Neutrophil (primary cell): ENCODE results near the gene ANKRD35.

Experiments used
- H3K27ac ChIP-seq: fragments of 200-600 bp; sonication (generic); 2 replicates; pipeline ENCODE4 v1.5.1; 2016; ENCODE audit warnings: mild to moderate bottlenecking, moderate library complexity
- H3K27me3 ChIP-seq: fragments of 200-600 bp; sonication (generic); 2 replicates; pipeline ENCODE4 v1.6.0; 2016; ENCODE audit warnings: mild to moderate bottlenecking
- H3K36me3 ChIP-seq: fragments of 200-600 bp; sonication (generic); 2 replicates; pipeline ENCODE4 v1.5.1; 2017
- H3K4me1 ChIP-seq, 2 experiments: fragments of 200-600 bp in 1 of 2; sonication (generic) in 1 of 2; 1 replicate in 1 of 2; 2 replicates in 1 of 2; pipeline versions ENCODE4 v1.5.1 to v1.6.1; 2013 to 2016; ENCODE audit warnings: low read depth in 1 of 2, low read length in 1 of 2, mild to moderate bottlenecking in 1 of 2, moderate library complexity in 1 of 2; ENCODE audit not compliant: control insufficient read depth in 1 of 2, insufficient read depth in 1 of 2
- H3K4me3 ChIP-seq, 2 experiments: fragments of 200-600 bp in 1 of 2; sonication (generic) in 1 of 2; 1 replicate in 1 of 2; 2 replicates in 1 of 2; pipeline ENCODE4 v1.5.1; 2013 to 2016; ENCODE audit warnings: low read depth in 1 of 2, low read length in 1 of 2, mild to moderate bottlenecking in 1 of 2, moderate library complexity in 1 of 2
- H3K9me3 ChIP-seq: fragments of 200-600 bp; sonication (generic); 2 replicates; pipeline ENCODE4 v1.5.1; 2016
- TF ChIP-seq, protein P1 (sequence below): fragments of 200-600 bp; sonication (generic); IDR thresholded peaks from 2 replicates; pipeline ENCODE4 v1.5.1; 2016; ENCODE audit warnings: antibody characterized with exemption

Gene ANKRD35

DNA sequence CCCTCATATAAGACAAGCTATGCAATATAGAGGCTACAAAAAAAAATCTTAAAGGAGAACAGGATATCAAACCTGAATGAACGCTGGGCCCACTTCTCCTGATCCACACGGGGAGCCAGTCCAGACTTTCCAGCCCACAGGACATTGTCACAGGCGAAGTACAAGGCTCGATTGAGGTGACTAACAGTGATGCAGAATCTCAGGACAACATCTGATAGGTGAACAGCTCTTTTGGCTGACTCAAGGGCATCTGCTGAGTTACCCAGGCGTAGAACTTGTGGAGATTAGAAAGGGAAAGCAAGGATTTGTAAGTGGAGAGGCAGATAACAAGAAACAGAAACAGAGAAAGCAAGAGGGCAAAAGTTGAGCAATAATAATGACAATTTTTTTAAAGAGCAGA is 31.1 kb upstream of the ANKRD35 start:
- TF ChIP-seq, protein P1, sequence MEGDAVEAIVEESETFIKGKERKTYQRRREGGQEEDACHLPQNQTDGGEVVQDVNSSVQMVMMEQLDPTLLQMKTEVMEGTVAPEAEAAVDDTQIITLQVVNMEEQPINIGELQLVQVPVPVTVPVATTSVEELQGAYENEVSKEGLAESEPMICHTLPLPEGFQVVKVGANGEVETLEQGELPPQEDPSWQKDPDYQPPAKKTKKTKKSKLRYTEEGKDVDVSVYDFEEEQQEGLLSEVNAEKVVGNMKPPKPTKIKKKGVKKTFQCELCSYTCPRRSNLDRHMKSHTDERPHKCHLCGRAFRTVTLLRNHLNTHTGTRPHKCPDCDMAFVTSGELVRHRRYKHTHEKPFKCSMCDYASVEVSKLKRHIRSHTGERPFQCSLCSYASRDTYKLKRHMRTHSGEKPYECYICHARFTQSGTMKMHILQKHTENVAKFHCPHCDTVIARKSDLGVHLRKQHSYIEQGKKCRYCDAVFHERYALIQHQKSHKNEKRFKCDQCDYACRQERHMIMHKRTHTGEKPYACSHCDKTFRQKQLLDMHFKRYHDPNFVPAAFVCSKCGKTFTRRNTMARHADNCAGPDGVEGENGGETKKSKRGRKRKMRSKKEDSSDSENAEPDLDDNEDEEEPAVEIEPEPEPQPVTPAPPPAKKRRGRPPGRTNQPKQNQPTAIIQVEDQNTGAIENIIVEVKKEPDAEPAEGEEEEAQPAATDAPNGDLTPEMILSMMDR: no peak
- Histone ChIP-seq H3K27me3 (no peaks in the 10 kb centered on the region), H3K27ac (no peak overlapping the region), H3K9me3 (no peaks in the 10 kb centered on the region), H3K4me1 (peaks cover 28 to 32% of the 10 kb centered on the region in 2 experiments), H3K36me3 (peaks cover 30% of the 10 kb centered on the region), H3K4me3 (no peak overlapping the region)

DNA sequence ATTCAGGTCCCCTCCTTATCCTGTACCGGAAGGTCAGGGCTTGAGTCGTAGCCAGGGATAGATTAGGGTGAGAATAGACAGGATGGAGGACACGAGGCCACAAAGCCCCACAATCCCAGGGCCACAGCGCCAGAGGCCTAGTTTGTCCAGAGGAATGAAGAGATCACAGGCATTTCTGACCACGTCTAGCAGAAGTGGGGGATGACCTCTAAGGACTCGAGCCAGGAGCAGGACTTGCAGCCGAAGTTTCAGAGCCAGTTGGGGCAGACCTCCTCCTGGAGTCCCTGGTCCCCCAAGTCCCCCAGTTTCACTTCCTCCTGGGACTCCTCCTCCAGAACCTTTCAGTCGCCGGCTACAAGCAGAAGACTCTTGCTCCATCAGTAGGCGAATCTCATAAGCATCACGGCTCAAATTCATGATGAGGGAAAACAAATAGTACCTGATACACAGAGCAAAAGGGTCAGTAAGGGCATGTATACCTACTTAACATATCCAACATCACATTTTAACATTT is 26.5 kb upstream of the ANKRD35 start:
- TF ChIP-seq, protein P1: no peak
- peaks cover 44% of the 10 kb centered on the region for H3K36me3 ChIP-seq
- H3K27me3 ChIP-seq: no peaks in the 10 kb centered on the region
- H3K4me3 ChIP-seq: no peak overlapping the region
- H3K9me3 ChIP-seq: no peaks in the 10 kb centered on the region
- H3K4me1 ChIP-seq: peaks cover 0 to 4% of the 10 kb centered on the region in 2 experiments
- H3K27ac ChIP-seq: no peak overlapping the region

DNA sequence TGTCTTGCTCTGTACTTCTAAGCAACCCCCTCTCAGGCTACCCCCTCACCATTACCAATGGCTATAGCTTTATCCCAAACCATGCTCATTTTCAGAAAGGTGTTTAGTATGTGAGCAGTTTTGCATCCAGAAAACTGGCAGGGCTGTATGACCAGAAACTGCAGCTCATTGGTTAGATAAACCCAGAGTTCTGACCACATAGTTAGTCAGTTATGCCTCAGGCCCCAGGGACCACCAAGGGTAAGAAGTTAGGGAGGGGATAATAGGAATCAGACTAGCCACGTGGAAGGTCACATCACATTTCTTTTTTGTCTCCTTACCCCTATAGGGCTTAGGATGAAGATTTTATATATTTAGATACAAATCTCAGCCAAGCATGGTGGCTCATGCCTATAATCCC is 23.0 kb upstream of the ANKRD35 start:
- H3K36me3 ChIP-seq: peaks cover 26% of the 10 kb centered on the region
- H3K9me3 ChIP-seq: no peaks in the 10 kb centered on the region
- H3K27me3 ChIP-seq: no peaks in the 10 kb centered on the region
- TF ChIP-seq, protein P1: no peak
- H3K4me3 ChIP-seq: no peak overlapping the region
- no peak overlapping the region for H3K27ac ChIP-seq
- peaks cover 0 to 4% of the 10 kb centered on the region in 2 experiments for H3K4me1 ChIP-seq

DNA sequence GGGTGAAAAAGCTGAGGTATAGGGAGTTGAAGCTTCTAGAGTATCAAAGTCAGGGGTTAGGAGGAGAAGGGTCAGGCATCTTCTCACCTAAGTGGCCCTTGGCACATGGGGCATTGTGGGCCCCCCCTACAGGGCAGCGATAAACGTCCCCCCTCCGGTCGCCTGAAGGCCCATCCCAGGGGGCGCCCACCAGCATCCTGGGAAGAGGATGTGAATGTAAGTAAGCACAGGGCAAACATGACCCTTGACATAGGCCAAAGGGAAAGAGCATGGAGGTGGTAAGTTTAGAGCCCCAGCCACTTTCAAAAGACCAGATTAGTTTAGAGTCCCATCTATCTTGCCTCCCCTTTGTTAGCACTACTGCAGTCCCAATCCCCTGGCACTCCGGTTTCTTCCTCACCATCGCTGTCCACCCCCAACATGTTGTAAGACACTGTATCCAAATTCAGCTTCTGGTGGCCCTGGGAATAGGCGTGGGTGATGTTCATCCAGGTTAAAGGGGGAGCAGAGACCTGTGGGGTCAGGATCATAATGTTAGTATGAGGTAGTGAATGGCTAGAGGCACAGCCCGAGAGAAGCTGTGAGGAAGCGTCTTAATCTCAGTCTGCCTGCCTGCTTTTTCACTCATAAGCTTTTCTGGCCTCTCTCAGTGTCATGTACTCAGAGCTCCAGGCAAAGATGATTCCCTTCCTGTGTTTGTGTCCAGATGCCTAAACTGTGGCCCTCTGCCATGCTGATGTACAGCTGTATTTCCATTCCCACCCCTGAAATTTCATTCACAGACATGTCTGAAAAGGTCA is 21.5 kb upstream of the ANKRD35 start:
- Histone ChIP-seq H3K9me3 (no peaks in the 10 kb centered on the region), H3K4me1 (peaks cover 0 to 4% of the 10 kb centered on the region in 2 experiments), H3K27ac (no peak overlapping the region), H3K27me3 (no peaks in the 10 kb centered on the region), H3K36me3 (peaks cover 17% of the 10 kb centered on the region), H3K4me3 (no peak overlapping the region)
- TF ChIP-seq, protein P1: no peak

DNA sequence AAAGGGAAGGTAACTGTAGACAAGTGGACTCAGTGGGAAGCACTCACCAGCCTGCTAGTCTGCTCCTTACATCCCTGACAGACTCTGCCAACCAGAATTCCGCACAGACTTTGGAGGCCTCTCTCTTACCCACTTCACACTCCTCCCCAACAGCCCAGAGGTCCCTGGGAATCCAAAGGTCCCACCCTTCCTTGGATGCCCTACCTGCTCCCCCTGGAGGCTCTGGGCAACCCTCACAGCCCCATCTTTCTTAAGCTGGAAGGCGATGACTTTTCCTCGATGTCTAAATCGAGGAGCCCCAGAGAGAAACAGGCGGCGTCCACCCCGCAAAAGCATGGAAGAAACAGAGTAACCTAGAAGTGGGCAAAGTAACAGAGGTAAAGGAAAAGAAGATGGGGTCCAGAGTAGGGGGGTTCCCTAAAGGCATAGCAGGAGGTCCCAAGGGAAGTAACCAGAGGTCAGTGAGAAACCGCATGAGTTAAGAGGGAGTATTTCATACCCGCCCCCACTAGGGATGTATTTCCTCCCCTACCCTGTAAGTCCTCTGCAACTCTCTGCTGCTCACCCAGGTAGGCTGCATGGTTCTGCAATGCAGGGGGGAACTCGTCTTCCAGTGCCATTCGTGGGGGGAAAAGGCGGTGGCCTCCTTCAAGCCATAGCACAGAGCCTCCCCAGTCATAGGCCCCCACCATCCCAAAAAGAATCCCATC is 15.8 kb upstream of the ANKRD35 start:
- H3K27ac ChIP-seq: no peak overlapping the region
- H3K36me3 ChIP-seq: no peaks in the 10 kb centered on the region
- no peaks in the 10 kb centered on the region for H3K4me1 ChIP-seq
- H3K9me3 ChIP-seq: no peaks in the 10 kb centered on the region
- no peak overlapping the region for H3K4me3 ChIP-seq
- TF ChIP-seq, protein P1: no peak
- no peaks in the 10 kb centered on the region for H3K27me3 ChIP-seq
